Cardiac atrium fibroblast (primary cell): ENCODE results near the gene P2RY11. TPM values are rescaled to one million over a fixed set of nuclear protein-coding genes. Genes with fewer than 3 reads are reported as not detected.

Experiments used
- total RNA-seq: library from RNA; depleted of rRNA; stranded (reverse); fragments of >200 nt; gene quantifications from 2 replicates; pipeline ENCODE4 v1.2.3, GENCODE V29; 2015

P2RY11 gene, protein sequence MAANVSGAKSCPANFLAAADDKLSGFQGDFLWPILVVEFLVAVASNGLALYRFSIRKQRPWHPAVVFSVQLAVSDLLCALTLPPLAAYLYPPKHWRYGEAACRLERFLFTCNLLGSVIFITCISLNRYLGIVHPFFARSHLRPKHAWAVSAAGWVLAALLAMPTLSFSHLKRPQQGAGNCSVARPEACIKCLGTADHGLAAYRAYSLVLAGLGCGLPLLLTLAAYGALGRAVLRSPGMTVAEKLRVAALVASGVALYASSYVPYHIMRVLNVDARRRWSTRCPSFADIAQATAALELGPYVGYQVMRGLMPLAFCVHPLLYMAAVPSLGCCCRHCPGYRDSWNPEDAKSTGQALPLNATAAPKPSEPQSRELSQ
- total RNA-seq, result 2.6 and 3.2 TPM in 2 replicates

DNA sequence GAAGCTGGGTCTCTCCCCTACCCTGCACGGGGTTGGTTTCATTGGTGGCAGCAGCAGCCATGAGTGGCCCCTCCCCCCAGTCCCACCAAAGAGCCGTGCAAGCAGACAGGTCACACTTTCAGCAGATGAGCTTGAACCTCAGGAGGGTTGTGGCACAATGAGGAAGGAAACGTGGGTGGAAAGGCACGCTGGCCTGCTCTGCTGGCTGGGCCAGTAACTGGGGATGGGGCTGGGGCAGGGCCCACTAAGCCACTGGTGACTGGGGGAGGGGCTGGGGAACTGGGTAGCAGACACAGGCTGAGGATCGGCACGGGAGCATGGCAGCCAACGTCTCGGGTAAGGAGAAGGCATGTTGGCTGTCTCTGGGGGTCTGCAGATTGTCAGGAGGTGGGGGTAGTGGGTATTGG, at the start of gene P2RY11:
TSS of gene P2RY11 (plus strand) at position 289 of the 407 bp plus-strand sequence. CDS start at position 318, 29 bp downstream.

DNA sequence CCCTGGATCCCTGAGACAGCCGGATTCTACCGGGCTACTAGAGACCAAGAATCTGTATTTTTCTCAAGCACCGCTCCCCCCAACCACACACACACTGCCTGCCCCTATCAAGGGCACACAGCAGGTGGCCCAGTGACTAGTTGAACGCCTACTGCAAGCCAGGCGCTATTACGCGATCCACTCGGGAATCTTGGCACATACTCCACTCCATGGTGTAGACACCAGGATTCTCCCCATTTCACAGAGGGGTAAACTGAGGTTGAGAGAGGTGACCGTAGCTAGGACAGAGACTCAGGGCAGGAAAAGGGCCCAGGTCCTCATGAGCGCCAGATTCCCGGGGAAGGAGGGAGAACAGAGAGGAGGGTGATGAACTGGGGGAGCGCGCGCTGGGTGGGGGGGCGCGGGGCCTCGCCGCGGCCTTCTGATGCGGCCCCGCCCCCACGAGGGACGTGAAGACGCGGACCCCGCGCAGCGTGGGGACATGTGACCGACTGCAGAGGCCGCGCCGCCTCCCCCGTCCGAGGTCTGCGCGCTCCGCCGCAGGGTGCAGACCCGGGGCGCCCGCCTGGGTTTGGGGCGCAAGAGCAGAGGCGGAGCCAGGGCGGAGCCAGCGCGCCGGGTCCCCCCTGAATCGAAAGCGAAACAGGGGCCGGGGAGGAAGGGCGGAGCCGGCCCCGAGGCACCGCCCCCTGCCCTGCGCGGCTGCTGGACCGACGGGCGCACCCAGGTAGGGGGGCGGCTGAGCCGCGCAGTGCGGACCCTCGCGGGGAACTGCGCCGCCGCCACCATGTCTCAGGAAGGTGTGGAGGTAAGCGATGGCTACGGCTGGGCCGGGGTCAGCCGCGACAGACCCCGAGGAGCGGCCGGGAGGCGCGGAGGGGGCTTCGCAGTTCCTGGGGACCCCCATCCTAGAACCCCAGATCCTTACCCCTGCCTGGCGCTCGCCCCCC, 25.6 kb upstream of the P2RY11 start, which contains the start of gene SHFL:
TSS of gene SHFL (plus strand) at position 677 of the 950 bp plus-strand sequence. CDS start at position 788, 111 bp downstream.

DNA sequence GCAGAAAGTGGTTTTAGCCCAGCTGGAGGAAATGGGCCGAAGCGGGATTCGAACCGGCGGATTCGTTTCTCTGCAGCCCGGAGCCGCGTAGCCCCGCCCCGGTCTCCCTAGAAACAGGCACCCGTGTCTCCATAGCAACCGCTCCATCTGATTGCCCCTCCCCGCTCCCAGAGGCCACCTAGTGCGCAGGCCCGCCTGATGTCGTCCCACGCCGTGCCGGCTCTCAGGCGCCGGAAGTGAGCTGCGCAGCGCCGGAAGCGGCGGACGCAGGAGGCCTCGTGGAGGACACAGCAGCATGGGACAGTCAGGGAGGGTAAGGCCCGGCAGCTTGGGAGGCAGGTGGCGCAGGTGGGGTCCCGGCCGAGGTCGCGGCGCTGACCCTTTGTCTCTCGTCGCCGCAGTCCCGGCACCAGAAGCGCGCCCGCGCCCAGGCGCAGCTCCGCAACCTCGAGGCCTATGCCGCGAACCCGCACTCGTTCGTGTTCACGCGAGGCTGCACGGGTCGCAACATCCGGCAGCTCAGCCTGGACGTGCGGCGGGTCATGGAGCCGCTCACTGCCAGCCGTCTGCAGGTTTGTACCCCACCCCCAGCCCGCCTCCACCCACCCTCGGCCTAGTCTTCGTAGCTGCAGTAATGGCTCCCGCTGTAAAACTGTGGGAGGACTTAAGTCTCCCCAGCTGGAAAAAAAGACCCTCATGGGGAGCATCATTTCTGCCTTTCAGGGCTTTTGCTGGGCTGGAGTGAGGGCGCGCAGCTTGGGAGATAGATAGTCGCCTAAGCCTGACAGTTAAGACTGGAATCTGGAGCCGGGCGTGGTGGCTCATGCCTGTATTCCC, 5.2 kb upstream of the P2RY11 start, which contains the start of gene PPAN:
TSS of gene PPAN (plus strand) at position 263 of the 837 bp plus-strand sequence. CDS start at position 296, 33 bp downstream.

Other genes with a start within 250 kb of the P2RY11 start
- 12.0 and 53.4 TPM in 2 replicates for gene OLFM2, start 175.2 kb upstream of the P2RY11 start, total RNA-seq
- 70.0 and 81.8 TPM in 2 replicates for gene COL5A3, start 101.2 kb upstream of the P2RY11 start, total RNA-seq
- not detected in 2 replicates for gene RDH8, start 98.2 kb upstream of the P2RY11 start, total RNA-seq
- 25.6 and 27.6 TPM in 2 replicates for gene SHFL, start 25.4 kb upstream of the P2RY11 start, total RNA-seq
- 0.32 and 0.54 TPM in 2 replicates for gene ANGPTL6, start 9.0 kb upstream of the P2RY11 start, total RNA-seq
- 37.5 and 44.7 TPM in 2 replicates for gene PPAN, start 5.3 kb upstream of the P2RY11 start, total RNA-seq
- gene EIF3G, start 8.2 kb downstream of the P2RY11 start, total RNA-seq, result 244 and 249 TPM in 2 replicates
- gene DNMT1, start 83.3 kb downstream of the P2RY11 start, total RNA-seq, result 38.2 and 46.0 TPM in 2 replicates
- 15.6 and 16.6 TPM in 2 replicates for gene S1PR2, start 119.6 kb downstream of the P2RY11 start, total RNA-seq
- 73.3 and 77.8 TPM in 2 replicates for gene MRPL4, start 140.5 kb downstream of the P2RY11 start, total RNA-seq
- 28.7 and 97.0 TPM in 2 replicates for gene ICAM1, start 159.4 kb downstream of the P2RY11 start, total RNA-seq
- gene ICAM4, start 175.3 kb downstream of the P2RY11 start, total RNA-seq, result 0.49 and 0.90 TPM in 2 replicates
- 4.5 and 6.9 TPM in 2 replicates for gene ICAM5, start 178.3 kb downstream of the P2RY11 start, total RNA-seq
- gene ZGLP1, start 198.1 kb downstream of the P2RY11 start, total RNA-seq, result 0.18 TPM in 1 of 2 replicates, not detected in the other
- gene FDX2, start 204.3 kb downstream of the P2RY11 start, total RNA-seq, result 8.9 and 22.2 TPM in 2 replicates
- gene RAVER1, start 221.8 kb downstream of the P2RY11 start, total RNA-seq, result 18.1 and 22.6 TPM in 2 replicates
- gene ICAM3, start 227.9 kb downstream of the P2RY11 start, total RNA-seq, result 10.5 and 11.4 TPM in 2 replicates